ENCODE data around the gene STAT3. TPM values are rescaled to one million over a fixed set of nuclear protein-coding genes. Genes with fewer than 3 reads are reported as not detected.

STAT3 gene
- total and polyA plus RNA-seq, 2 of the 13 experiments (the other 11 are each of a cell fraction or from before 2014, with no cell fraction given): 61.8 to 62.4 TPM

- TF ChIP-seq ZNF318 (CRISPR knock-in tag; IDR thresholded peaks at IDR 0.05) (no peak; the same call in 1 of the 2 replicates), SOX13 (IDR thresholded peaks at IDR 0.05) (no peak), SOX13 (CRISPR knock-in tag; conservative IDR thresholded peaks at IDR 0.05 in 1 of 2, IDR thresholded peaks at IDR 0.05 in 1 of 2) (0 out of 4 replicates have a peak, but pooled peaks of 1 of the 2 experiments have one; percentile 10), ZNF543 (CRISPR knock-in tag; IDR thresholded peaks at IDR 0.05) (no peak), NCOA1 (CRISPR knock-in tag; IDR thresholded peaks at IDR 0.05) (no peak), SKI (IDR thresholded peaks at IDR 0.05; ENCODE audit: partially characterized antibody) (no peak), ZNF616 (CRISPR knock-in tag; IDR thresholded peaks at IDR 0.05; ENCODE audit: low read depth) (no peak), ZNF572 (CRISPR knock-in tag; IDR thresholded peaks at IDR 0.05) (0 out of 2 replicates have a peak, but pooled peaks have one; percentile 21), FOSL2 (CRISPR knock-in tag; IDR thresholded peaks at IDR 0.05) (0 out of 2 replicates have a peak, but pooled peaks have one; percentile 28), ZBTB33 (CRISPR knock-in tag; IDR thresholded peaks at IDR 0.05) (no peak; the same call in none of the 2 replicates), ZEB1 (IDR thresholded peaks at IDR 0.05; ENCODE audit: insufficient replicate concordance, low read depth) (no peak), SMC3 (IDR thresholded peaks at IDR 0.05; ENCODE audit: low read length) (peak; percentile 91), HOXA3 (CRISPR knock-in tag; IDR thresholded peaks at IDR 0.05) (peak; percentile 57), HDAC2 (CRISPR knock-in tag; IDR thresholded peaks at IDR 0.05) (no peak), SRSF1 (optimal IDR thresholded peaks at IDR 0.05; ENCODE audit: low read depth, low read length) (no peak), GFI1 (CRISPR knock-in tag; IDR thresholded peaks at IDR 0.05; ENCODE audit: borderline replicate concordance) (no peak), MAFK (conservative IDR thresholded peaks at IDR 0.05 in 1 of 2, IDR thresholded peaks at IDR 0.05 in 1 of 2; ENCODE audit: low read length in 2 of 2) (no peak), ZMYM4 (CRISPR knock-in tag; IDR thresholded peaks at IDR 0.05) (peak; percentile 29; the same call in 1 of the 2 replicates), BCL6 (CRISPR knock-in tag; IDR thresholded peaks at IDR 0.05) (no peak), HINFP (CRISPR knock-in tag; IDR thresholded peaks at IDR 0.05; ENCODE audit: low read depth) (no peak)
Observed at GRCh38 chr17:42405963-42406495, 17.8 kb upstream of the STAT3 start (continued).
